OCI-M2 (cell line): ENCODE data around the gene PREB.

Experiments
- DNase-seq: peaks from one replicate; lab custom pipeline; 2025; ENCODE audit not compliant: unreplicated experiment; lab: John Stamatoyannopoulos, UW

Gene PREB

GRCh38 chr2:27096748-27097297 lies 37.6 kb downstream of the PREB start:
- no peak for DNase-seq

DNA sequence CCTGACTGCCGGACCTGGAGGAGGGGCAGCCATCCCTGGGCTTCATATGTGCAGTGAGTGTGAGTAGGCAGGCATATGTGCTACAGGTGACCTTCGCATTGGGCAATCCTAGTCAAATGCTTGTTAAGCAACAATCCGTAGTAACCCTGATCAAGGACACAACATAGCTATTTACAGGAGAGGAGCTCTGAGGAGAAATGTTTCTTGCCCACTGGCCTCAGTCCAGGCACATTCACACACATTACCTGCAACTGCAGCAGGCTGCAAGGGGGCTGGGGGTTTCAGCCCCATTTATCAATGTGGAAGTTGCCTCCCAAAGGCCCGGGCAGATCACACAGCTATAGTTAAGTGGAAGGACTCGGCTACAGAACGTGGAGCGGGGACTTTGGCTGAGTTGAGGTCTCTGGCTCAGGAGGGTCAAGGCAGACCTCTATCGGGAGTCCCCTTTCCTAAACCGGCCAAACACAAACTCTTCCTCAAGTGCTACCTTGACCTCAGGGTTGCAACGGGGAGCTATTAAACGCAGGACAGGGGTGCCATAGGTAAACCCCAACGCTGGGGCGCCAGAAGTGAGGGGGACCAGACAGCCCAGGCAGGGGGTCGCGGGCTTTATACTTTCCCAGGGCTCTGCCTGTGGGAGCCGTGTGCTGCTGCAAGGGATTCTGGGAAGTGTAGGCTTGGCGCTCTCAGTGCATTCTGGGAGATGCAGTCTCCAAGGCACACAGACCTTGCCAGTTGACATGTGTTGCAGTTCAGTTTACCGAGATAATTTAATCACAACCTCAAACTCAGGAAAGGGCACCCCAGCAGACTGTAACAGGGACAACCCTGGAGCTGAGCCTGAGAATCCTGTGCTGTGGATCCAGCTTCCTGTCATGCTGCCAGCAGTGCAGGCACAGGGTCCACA lies 38.4 kb downstream of the PREB start:
- DNase-seq = no peak

DNA sequence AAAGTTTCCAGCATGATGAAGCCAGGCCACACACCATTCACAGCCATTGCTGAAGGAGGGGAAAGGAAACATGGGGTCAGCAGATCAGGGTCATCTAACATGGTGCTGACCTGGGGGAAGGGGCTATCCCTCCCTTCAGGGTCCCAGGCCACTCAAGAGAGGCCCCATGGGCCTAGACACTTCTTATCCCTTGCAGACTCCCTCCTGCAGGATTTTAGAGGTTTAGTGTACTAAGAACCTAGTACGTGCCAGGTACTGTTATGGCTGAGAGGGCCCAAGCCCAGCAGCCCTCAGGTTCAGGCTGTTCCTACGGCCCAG lies 39.0 kb downstream of the PREB start:
- DNase-seq = no peak

GRCh38 chr2:27094353-27094984 lies 40.0 kb downstream of the PREB start:
- no peak for DNase-seq

DNA sequence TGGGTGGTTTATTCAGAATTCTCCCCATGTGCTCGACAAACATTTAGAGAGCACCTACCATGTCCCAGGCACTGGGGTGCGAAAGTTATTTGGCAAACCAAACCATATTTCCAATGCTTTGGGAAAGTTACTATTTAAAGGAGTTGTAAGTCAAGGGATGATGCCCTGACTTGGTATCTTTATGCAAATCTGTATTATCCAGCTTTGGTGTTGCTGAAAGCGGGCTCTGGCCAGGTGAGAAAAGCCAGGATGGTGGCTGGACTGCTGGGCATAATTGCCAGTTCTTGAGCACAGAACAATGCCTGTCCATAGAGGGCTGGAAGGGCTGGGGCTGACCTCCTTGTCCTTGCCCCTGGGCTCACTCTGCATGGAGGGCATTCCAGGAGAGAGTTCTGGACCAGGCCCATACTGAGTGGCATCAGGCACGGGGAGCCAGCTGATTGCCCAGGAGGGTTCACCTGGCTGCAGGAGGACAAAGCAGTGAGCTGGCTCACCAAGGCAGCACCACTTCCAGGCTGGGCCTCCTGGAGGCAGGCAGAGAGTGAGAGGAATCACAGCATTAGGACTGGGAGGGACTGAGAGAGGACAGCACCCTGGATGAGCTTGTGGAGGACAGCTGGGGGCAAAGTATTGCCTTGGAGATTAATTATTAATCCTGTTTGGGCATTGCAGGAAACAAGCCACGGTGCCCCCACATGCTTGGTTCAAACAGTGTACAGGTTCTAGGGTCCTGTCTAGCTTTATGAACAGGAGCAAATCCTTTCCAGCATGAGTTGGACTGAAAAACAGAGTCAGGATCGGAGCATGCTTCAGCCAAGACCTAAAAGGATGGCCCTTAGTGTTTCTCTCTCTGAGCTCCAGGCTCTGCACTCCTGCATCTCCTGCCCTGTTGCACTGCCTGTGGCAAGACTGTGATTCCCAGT lies 40.7 kb downstream of the PREB start:
- no peak for DNase-seq

DNA sequence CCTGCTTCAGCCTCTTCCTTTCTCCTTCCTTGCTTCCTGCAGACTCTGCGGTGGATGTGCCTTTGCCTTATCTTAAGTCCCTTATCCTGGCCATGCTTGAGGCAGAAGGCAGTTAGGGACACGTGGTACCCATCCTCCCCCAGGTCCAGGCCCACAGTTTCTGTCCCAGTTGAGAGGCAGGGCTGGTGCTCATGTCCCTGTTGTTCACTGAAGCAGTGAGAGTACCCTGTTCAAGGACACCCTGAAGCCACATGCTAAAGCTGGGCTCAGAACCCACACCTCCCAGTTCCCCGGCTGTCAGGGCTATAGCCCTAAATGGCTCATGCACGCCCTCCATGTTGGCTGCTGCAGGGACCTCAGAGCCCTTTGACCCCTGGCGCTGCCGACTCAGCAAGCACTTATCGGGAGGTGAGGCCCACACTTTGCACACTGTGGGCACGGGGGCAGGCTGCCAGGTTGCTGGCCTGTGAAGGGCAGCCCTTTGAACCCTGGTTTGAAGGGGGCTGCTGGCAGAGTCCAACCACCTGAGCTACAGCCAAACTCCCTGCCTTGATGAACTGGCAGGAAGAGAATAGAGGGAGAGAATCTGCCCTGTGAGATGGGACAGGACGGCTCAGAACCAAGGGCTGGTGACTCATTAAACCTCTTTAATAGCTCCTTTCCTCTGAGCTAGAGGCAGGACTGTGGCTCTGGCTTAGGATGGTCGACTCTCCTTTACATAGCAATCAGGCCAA lies 41.6 kb downstream of the PREB start:
- DNase-seq = no peak

- no peak for DNase-seq
Observed at GRCh38 chr2:27091746-27092695, 42.4 kb downstream of the PREB start.

- no peak for DNase-seq
Observed at GRCh38 chr2:27089111-27089954, 45.1 kb downstream of the PREB start.

- DNase-seq = no peak
Observed at GRCh38 chr2:27088634-27089033, 45.8 kb downstream of the PREB start.

- DNase-seq = no peak
Observed at GRCh38 chr2:27087823-27088410, 46.5 kb downstream of the PREB start.

DNA sequence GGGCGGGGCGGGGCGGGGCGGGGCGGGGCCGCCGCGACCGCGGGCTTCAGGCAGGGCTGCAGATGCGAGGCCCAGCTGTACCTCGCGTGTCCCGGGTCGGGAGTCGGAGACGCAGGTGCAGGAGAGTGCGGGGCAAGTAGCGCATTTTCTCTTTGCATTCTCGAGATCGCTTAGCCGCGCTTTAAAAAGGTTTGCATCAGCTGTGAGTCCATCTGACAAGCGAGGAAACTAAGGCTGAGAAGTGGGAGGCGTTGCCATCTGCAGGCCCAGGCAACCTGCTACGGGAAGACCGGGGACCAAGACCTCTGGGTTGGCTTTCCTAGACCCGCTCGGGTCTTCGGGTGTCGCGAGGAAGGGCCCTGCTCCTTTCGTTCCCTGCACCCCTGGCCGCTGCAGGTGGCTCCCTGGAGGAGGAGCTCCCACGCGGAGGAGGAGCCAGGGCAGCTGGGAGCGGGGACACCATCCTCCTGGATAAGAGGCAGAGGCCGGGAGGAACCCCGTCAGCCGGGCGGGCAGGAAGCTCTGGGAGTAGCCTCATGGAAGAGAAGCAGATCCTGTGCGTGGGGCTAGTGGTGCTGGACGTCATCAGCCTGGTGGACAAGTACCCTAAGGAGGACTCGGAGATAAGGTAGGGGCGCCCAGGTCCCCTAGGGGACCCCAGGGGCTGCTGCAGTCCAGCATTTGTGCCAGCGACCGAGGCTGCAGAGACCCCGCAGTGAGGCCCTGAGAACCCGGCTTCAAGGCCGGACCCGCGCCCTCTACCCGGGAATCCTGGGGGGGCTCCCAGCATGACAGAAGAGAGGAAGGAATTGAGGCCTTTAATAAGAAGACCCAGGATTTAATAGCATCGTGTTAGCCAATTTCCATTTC lies 47.5 kb downstream of the PREB start, which contains the start of gene KHK:
Gene KHK (plus strand): TSS at position 49 of the 870 bp plus-strand sequence. CDS start 488 bp downstream, at position 537.
- no peak for DNase-seq

DNA sequence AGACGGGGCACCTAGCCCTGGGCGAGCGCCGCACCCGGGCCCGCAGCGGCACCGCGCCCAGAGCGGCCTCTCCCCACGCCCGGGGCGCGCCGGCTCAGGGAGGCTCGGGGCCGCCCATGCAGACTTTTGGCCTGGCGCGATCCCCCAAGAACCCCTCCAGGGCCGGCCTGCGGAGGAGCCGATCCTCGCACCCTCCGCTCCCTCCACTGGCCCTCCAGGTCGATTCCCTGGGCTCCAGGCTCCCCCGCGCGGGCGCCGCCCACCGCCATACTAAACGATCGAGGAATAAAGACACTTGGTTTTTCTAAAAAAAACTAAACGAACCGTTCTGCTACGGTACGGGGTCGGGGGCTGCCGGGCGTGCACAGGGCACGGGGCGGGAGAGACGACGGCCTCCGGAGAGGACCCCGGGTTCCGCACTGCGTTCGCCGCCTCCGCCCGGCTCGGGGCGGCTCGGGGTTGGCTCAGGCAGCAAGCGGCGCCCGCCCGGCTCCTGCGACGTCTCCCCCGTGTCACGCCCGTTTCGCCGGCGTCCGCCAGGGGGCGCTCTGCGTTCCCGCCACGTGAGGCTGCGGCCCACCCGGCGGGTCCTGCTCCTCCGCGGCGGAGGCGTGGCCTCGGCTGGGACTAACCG lies 48.2 kb downstream of the PREB start:
- peak; percentile 32 for DNase-seq

DNA sequence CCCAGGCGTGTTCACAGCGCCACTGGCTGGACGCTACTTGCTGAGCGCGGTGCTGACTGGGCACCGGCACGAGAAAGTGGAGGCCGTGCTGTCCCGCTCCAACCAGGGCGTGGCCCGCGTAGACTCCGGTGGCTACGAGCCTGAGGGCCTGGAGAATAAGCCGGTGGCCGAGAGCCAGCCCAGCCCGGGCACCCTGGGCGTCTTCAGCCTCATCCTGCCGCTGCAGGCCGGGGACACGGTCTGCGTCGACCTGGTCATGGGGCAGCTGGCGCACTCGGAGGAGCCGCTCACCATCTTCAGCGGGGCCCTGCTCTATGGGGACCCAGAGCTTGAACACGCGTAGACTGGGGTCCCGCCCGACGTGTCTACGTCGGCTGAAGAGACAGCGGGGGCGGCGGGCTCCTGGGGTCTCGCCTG lies 48.8 kb downstream of the PREB start:
- no peak for DNase-seq

GRCh38 chr2:27085062-27085672 lies 49.3 kb downstream of the PREB start:
- DNase-seq = no peak

GRCh38 chr2:27084297-27085061 lies 50.0 kb downstream of the PREB start:
- no peak for DNase-seq
